GM12865 (cell line): Measurements from ENCODE around the gene SLC26A11.

Source experiments
- DNase-seq: peaks from one replicate; pipeline ENCODE4 v3.0.0; 2010; ENCODE audit warnings: low read depth
- H3K4me3 ChIP-seq: 2 replicates; pipeline ENCODE4 v1.5.1; 2011; ENCODE audit warnings: mild to moderate bottlenecking, low read depth, low read length, control low read depth
- CTCF ChIP-seq: IDR thresholded peaks from 2 replicates; pipeline ENCODE4 v1.5.1; 2011; ENCODE audit warnings: low read length, control low read depth, low read depth, inconsistent platforms; ENCODE audit not compliant: insufficient read depth; ENCODE audit errors: missing control alignments

SLC26A11 gene

GRCh38 chr17:80284631-80285030 lies 64.4 kb downstream of the SLC26A11 start:
- DNase-seq, result no peak
- no peak overlapping the region for H3K4me3 ChIP-seq
- TF ChIP-seq CTCF, result no peak

- no peak overlapping the region for H3K4me3 ChIP-seq
- no peak for DNase-seq
- TF ChIP-seq CTCF, result no peak
Measured at GRCh38 chr17:80285237-80285920, 65.2 kb downstream of the SLC26A11 start.

GRCh38 chr17:80286638-80286960 lies 66.4 kb downstream of the SLC26A11 start:
- H3K4me3 ChIP-seq, result no peak overlapping the region
- DNase-seq, result no peak
- no peak for TF ChIP-seq CTCF

GRCh38 chr17:80287038-80287437 lies 66.8 kb downstream of the SLC26A11 start:
- no peak for TF ChIP-seq CTCF
- DNase-seq, result no peak
- H3K4me3 ChIP-seq, result no peak overlapping the region

GRCh38 chr17:80287806-80288567 lies 67.8 kb downstream of the SLC26A11 start:
- no peak for TF ChIP-seq CTCF
- H3K4me3 ChIP-seq, result no peak overlapping the region
- no peak for DNase-seq

GRCh38 chr17:80289616-80290015 lies 69.4 kb downstream of the SLC26A11 start:
- H3K4me3 ChIP-seq, result no peak overlapping the region
- DNase-seq, result no peak
- TF ChIP-seq CTCF, result no peak
